ENCODE measurements around the gene PHAF1. TPM values are rescaled to one million over a fixed set of nuclear protein-coding genes. Genes with fewer than 3 reads are reported as not detected.

Gene PHAF1
- total RNA-seq, 1 experiment from 2014 or later: 21.9 TPM

GRCh38 chr16:67156143-67156844, 46.6 kb downstream of the PHAF1 start:
- H3K27me3 Mint-ChIP-seq (ENCODE audit: unreplicated experiment): no peaks in the 10 kb centered on the region

GRCh38 chr16:67157106-67157748, 47.5 kb downstream of the PHAF1 start:
- CTCF ChIA-PET: interaction anchor here (1.0 to 1.2 kb wide), 3 partner anchors 18 to 210 kb away, joined by 3 to 4 read pairs (median 4); no protein-coding TSS in a partner anchor
- no peak for DNase-seq
- Mint-ChIP-seq H3K9me3 (ENCODE audit: low read depth, unreplicated experiment) (no peaks in the 10 kb centered on the region), H3K27ac (ENCODE audit: unreplicated experiment) (no peak overlapping the region), H3K4me1 (ENCODE audit: low read depth, unreplicated experiment) (peaks cover 29% of the 10 kb centered on the region), H3K27me3 (ENCODE audit: unreplicated experiment) (no peaks in the 10 kb centered on the region), H3K36me3 (ENCODE audit: insufficient read depth, unreplicated experiment) (peaks cover 58% of the 10 kb centered on the region), H3K4me3 (ENCODE audit: low read depth, unreplicated experiment) (no peak overlapping the region)
- no peak for TF ChIP-seq CTCF (IDR thresholded peaks at IDR 0.05; ENCODE audit: unreplicated experiment)
- intact Hi-C loops (cut with micrococcal nuclease; ENCODE audit: unreplicated experiment): loop anchor here (10.0 kb wide), 1 partner anchor 142 kb away; no protein-coding TSS in a partner anchor
- BruUV-seq (replicated peaks): no TSS peak

More at GRCh38 chr16:67156143-67156844, 46.6 kb downstream of the PHAF1 start:
- Mint-ChIP-seq H3K27ac (ENCODE audit: unreplicated experiment) (no peak overlapping the region), H3K9me3 (ENCODE audit: low read depth, unreplicated experiment) (no peaks in the 10 kb centered on the region), H3K36me3 (ENCODE audit: insufficient read depth, unreplicated experiment) (peaks cover 56% of the 10 kb centered on the region), H3K4me3 (ENCODE audit: low read depth, unreplicated experiment) (peak overlapping the region; percentile 6), H3K4me1 (ENCODE audit: low read depth, unreplicated experiment) (peaks cover 29% of the 10 kb centered on the region)
- no peak for DNase-seq
- CTCF ChIA-PET: interaction anchor here (1.2 kb wide), 1 partner anchor 22 kb away, joined by 4 read pairs; no protein-coding TSS in a partner anchor
- intact Hi-C loops (cut with micrococcal nuclease; ENCODE audit: unreplicated experiment): loop anchor here (10.0 kb wide), 1 partner anchor 141 kb away; no protein-coding TSS in a partner anchor
- no TSS peak for BruUV-seq (replicated peaks)
- no peak for TF ChIP-seq CTCF (IDR thresholded peaks at IDR 0.05; ENCODE audit: unreplicated experiment)

- H3K4me3 Mint-ChIP-seq (ENCODE audit: low read depth, unreplicated experiment): peak overlapping the region; percentile 84
- H3K9me3 Mint-ChIP-seq (ENCODE audit: low read depth, unreplicated experiment): no peaks in the 10 kb centered on the region
- H3K27me3 Mint-ChIP-seq (ENCODE audit: unreplicated experiment): no peaks in the 10 kb centered on the region
- TSS peak; percentile 50 for BruUV-seq (replicated peaks)
- intact Hi-C loops (cut with micrococcal nuclease; ENCODE audit: unreplicated experiment): loop anchor here (10.0 kb wide), 1 partner anchor 143 kb away; no protein-coding TSS in a partner anchor
- H3K36me3 Mint-ChIP-seq (ENCODE audit: insufficient read depth, unreplicated experiment): peaks cover 52% of the 10 kb centered on the region
- DNase-seq: no peak
- peaks cover 29% of the 10 kb centered on the region for H3K4me1 Mint-ChIP-seq (ENCODE audit: low read depth, unreplicated experiment)
- H3K27ac Mint-ChIP-seq (ENCODE audit: unreplicated experiment): peak overlapping the region; percentile 34
- TF ChIP-seq CTCF (IDR thresholded peaks at IDR 0.05; ENCODE audit: unreplicated experiment): no peak
- CTCF ChIA-PET: interaction anchor here (0.6 to 1.1 kb wide), 3 partner anchors 17 to 333 kb away, joined by 3 to 4 read pairs (median 3); no protein-coding TSS in a partner anchor
These were observed 48.3 kb downstream of the PHAF1 start for GRCh38 chr16:67157892-67158635.

Data from Calu3 (cell line).